GM12878 (cell line): ENCODE results near the gene PPAN. TPM values are rescaled to one million over a fixed set of nuclear protein-coding genes. Genes with fewer than 3 reads are reported as not detected.

Experiments
- ATAC-seq: fragments of 200-7000 bp; cut with Tn5 transposase; 3 replicates; pipeline ENCODE4 v1.9.1; 2020; ENCODE audit warnings: mild to moderate bottlenecking, moderate library complexity
- BruUV-seq: library from RNA; stranded (reverse); fragments of 400-500 nt; replicated peaks from 2 replicates; lab custom pipeline; 2021; lab: Mats Ljungman, UMichigan
- CTCF ChIA-PET: fragments of 300-600 bp; sonication (Branson Sonifier 250); formaldehyde crosslinking; extraction: SDS; loops from one replicate; lab custom pipeline; 2021; ENCODE audit warnings: inconsistent platforms; lab: Yijun Ruan, JAX
- POLR2A ChIA-PET: fragments of 350-600 bp; formaldehyde crosslinking; extraction: SDS; loops from one replicate; lab custom pipeline; 2021; ENCODE audit warnings: inconsistent platforms; lab: Charles Lee
- RAD21 ChIA-PET: fragments of 300-600 bp; sonication (Branson Sonifier 250); formaldehyde crosslinking; loops from one replicate; lab custom pipeline; 2023; ENCODE audit warnings: antibody characterized with exemption; ENCODE audit not compliant: unreplicated experiment; lab: Charles Lee
- SMC1A ChIA-PET: fragments of 300-600 bp; sonication (Branson Sonifier 250); formaldehyde crosslinking; loops from one replicate; lab custom pipeline; 2023; ENCODE audit not compliant: unreplicated experiment, uncharacterized antibody; lab: Charles Lee
- DNase-seq: peaks from one replicate; pipeline ENCODE4 v3.0.0-alpha.2; 2011; ENCODE audit warnings: low read depth, low spot score
- FAIRE-seq: peaks from 3 replicates; lab custom pipeline; 2011; peaks lifted over from hg19 to GRCh38; lab: Jason Lieb, UNC
- H2AFZ ChIP-seq: 2 replicates; pipeline ENCODE4 v1.6.0; 2011; ENCODE audit warnings: low read depth, low read length, control low read depth; ENCODE audit not compliant: control insufficient read depth
- H3K27ac ChIP-seq: 2 replicates; pipeline ENCODE4 v1.5.1; 2011; ENCODE audit warnings: control low read depth; ENCODE audit not compliant: control insufficient read depth, insufficient read depth
- H3K27me3 ChIP-seq, 2 experiments: replicated peaks in 1 of 2; 2 replicates each; pipeline versions ENCODE4 v1.6.0 to v1.6.1; 2011; ENCODE audit warnings: low read length in 1 of 2; ENCODE audit not compliant: control insufficient read depth in 2 of 2, insufficient read depth in 2 of 2
- H3K36me3 ChIP-seq, 2 experiments: 2 replicates each; pipeline ENCODE4 v1.5.1; 2011; ENCODE audit warnings: low read length in 1 of 2; ENCODE audit not compliant: control insufficient read depth in 2 of 2, insufficient read depth in 2 of 2
- H3K4me1 ChIP-seq: 2 replicates; pipeline ENCODE4 v1.6.1; 2011; ENCODE audit warnings: mild to moderate bottlenecking, low read length, moderate library complexity, mixed read lengths; ENCODE audit not compliant: control insufficient read depth, insufficient read depth
- H3K4me2 ChIP-seq: 2 replicates; pipeline ENCODE4 v1.6.0; 2011; ENCODE audit warnings: control low read depth; ENCODE audit not compliant: control insufficient read depth, insufficient read depth
- H3K4me3 ChIP-seq: fragments of 200-600 bp; sonication (generic); 2 replicates; pipeline ENCODE4 v1.5.1; 2016
- H3K79me2 ChIP-seq: 2 replicates; pipeline ENCODE4 v1.6.0; 2011; ENCODE audit warnings: low read length; ENCODE audit not compliant: control insufficient read depth, insufficient read depth
- H3K9ac ChIP-seq: 2 replicates; pipeline ENCODE4 v1.8.0; 2011; ENCODE audit warnings: low read length, control low read depth, mixed read lengths; ENCODE audit not compliant: control insufficient read depth, insufficient read depth
- H3K9me3 ChIP-seq: replicated peaks from 3 replicates; pipeline ENCODE4 v1.5.1; 2011; ENCODE audit warnings: mild to moderate bottlenecking, low read length; ENCODE audit not compliant: control insufficient read depth, insufficient read depth
- H4K20me1 ChIP-seq: 2 replicates; pipeline ENCODE4 v1.6.0; 2011; ENCODE audit not compliant: control insufficient read depth, insufficient read depth
- ASH2L ChIP-seq: fragments of 300-600, 200-600 bp; sonication (generic); IDR thresholded peaks from 2 replicates; pipeline ENCODE4 v1.6.1; 2017; ENCODE audit warnings: low read depth, mild to moderate bottlenecking, borderline replicate concordance
- BACH1 ChIP-seq: fragments of 450-650 bp; IDR thresholded peaks from 2 replicates; pipeline ENCODE4 v1.6.1; 2017; ENCODE audit warnings: mild to moderate bottlenecking, borderline replicate concordance
- EZH2 ChIP-seq: IDR thresholded peaks from 2 replicates; pipeline ENCODE4 v1.6.1; 2012; ENCODE audit warnings: low read depth, mild to moderate bottlenecking, control low read depth, inconsistent platforms, low read length, borderline replicate concordance; ENCODE audit not compliant: control insufficient read depth
- FOXK2 ChIP-seq: fragments of 450-650 bp; IDR thresholded peaks from 2 replicates; pipeline ENCODE4 v1.6.1; 2017; ENCODE audit warnings: mild to moderate bottlenecking, moderate library complexity
- GATAD2B ChIP-seq: fragments of 450-650 bp; conservative IDR thresholded peaks from 2 replicates; pipeline ENCODE4 v1.6.1; 2017; ENCODE audit warnings: low read depth, mild to moderate bottlenecking, moderate library complexity
- KDM1A ChIP-seq: fragments of 200-600 bp; sonication (generic); IDR thresholded peaks from 2 replicates; pipeline ENCODE4 v1.6.1; 2016; ENCODE audit warnings: borderline replicate concordance
- NRF1 ChIP-seq: conservative IDR thresholded peaks from 2 replicates; pipeline ENCODE4 v1.6.1; 2011; ENCODE audit warnings: mild to moderate bottlenecking, low read depth, low read length, improper control_type of control experiment
- RB1 ChIP-seq: fragments of 450-650 bp; formaldehyde crosslinking; IDR thresholded peaks from 2 replicates; pipeline ENCODE4 v1.6.1; 2017; ENCODE audit warnings: mild to moderate bottlenecking, borderline replicate concordance
- RCOR1 ChIP-seq: conservative IDR thresholded peaks from 2 replicates; pipeline ENCODE4 v1.6.1; 2012; ENCODE audit warnings: low read depth, low read length, improper control_type of control experiment
- SUZ12 ChIP-seq: fragments of 200-600 bp; sonication (generic); IDR thresholded peaks from one replicate; pipeline ENCODE4 v1.6.1; 2018; ENCODE audit warnings: antibody characterized with exemption, mild to moderate bottlenecking; ENCODE audit not compliant: unreplicated experiment
- TAF1 ChIP-seq: IDR thresholded peaks from 2 replicates; pipeline ENCODE4 v1.6.1; 2011; ENCODE audit warnings: mild to moderate bottlenecking, low read depth, low read length, borderline replicate concordance
- TARDBP ChIP-seq: IDR thresholded peaks from 2 replicates; pipeline ENCODE4 v1.6.1; 2016; ENCODE audit warnings: borderline replicate concordance
- YBX1 ChIP-seq: fragments of 450-650 bp; IDR thresholded peaks from 2 replicates; pipeline ENCODE4 v1.6.1; 2016; ENCODE audit warnings: antibody characterized with exemption
- ZBED1 ChIP-seq: IDR thresholded peaks from 2 replicates; pipeline ENCODE4 v1.6.1; 2016; ENCODE audit warnings: borderline replicate concordance
- ZBTB33 ChIP-seq: fragments of 450-650 bp; IDR thresholded peaks from 2 replicates; pipeline ENCODE4 v1.6.1; 2017; ENCODE audit warnings: mild to moderate bottlenecking
- WGBS: methylation state at CpG from one replicate; pipeline ENCODE4 v1.1.6; 2016; ENCODE audit warnings: low lambda C conversion rate; ENCODE audit not compliant: insufficient replicate concordance, insufficient coverage; ENCODE audit errors: missing lambda C conversion rate; 5-methylcytosine and 5-hydroxymethylcytosine counted together
- in situ Hi-C: fragments of 300-500 bp; cut with MboI; formaldehyde crosslinking; loops from 9 replicates; pipeline ENCODE4 v1.14.3; 2018; ENCODE audit warnings: mixed read lengths
- intact Hi-C: fragments of 100-400 bp; cut with micrococcal nuclease; formaldehyde crosslinking; loops from one replicate; pipeline ENCODE4 v1.14.2; 2022; ENCODE audit not compliant: unreplicated experiment
- polyA plus RNA-seq, 11 experiments: library from polyadenylated mRNA; depleted of rRNA in 4 of 11; unstranded in 6 of 11; stranded (reverse) in 5 of 11; fragments of >200 nt; fragmentation: Nextera tagmentation in 4 of 11; fragmentation: Illumina TruSeq in 1 of 11; extraction: Ambion mirVana in 4 of 11; extraction: Trizol in 1 of 11; gene quantifications; 1 replicate in 1 of 11; 2 replicates in 10 of 11; pipeline versions ENCODE4 v1.2.1 to v1.2.3, GENCODE V29; 2011 to 2016; ENCODE audit warnings: inconsistent platforms in 2 of 11, missing spikeins in 2 of 11, low read depth in 1 of 11
- total RNA-seq, 4 experiments: library from RNA; depleted of rRNA in 3 of 4; stranded (reverse); fragments of >200 nt in 3 of 4; fragmentation: Illumina TruSeq in 1 of 4; extraction: Trizol in 1 of 4; gene quantifications; 2 replicates each; pipeline versions ENCODE4 v1.2.1 to v1.2.3, GENCODE V29; 2013 to 2021
- TF ChIP-seq, protein P1 (sequence below): IDR thresholded peaks from 2 replicates; pipeline ENCODE4 v1.6.1; 2011; ENCODE audit warnings: mild to moderate bottlenecking, low read depth, low read length, moderate library complexity; ENCODE audit not compliant: insufficient replicate concordance
- TF ChIP-seq, protein P2 (sequence below): fragments of 450-650 bp; IDR thresholded peaks from 2 replicates; pipeline ENCODE4 v1.6.1; 2016; ENCODE audit warnings: mild to moderate bottlenecking

Gene PPAN
- total and polyA plus RNA-seq, 10 of the 15 experiments (the other 5 are each of a cell fraction or from before 2014, with no cell fraction given): 2.1 to 171 (median 108) TPM

GRCh38 chr19:10096615-10096963 lies 9.6 kb upstream of the PPAN start:
- H3K4me1 ChIP-seq: peaks cover 35% of the 10 kb centered on the region

More at GRCh38 chr19:10096615-10096963, 9.6 kb upstream of the PPAN start:
- 20% methylated on average over 21 of the region's 26 CpGs for WGBS
- in situ Hi-C loops (no loop called here), intact Hi-C loops (no loop called here)
- Histone ChIP-seq H3K36me3 (peaks cover 6 to 15% of the 10 kb centered on the region in 2 experiments), H2AFZ (peak overlapping the region; percentile 60), H3K9ac (peak overlapping the region; percentile 65; the same call in 1 of the 2 replicates), H3K4me3 (peak overlapping the region; percentile 21), H3K79me2 (peaks cover 9% of the 10 kb centered on the region), H4K20me1 (no peaks in the 10 kb centered on the region), H3K9me3 (no peaks in the 10 kb centered on the region; the same call in 2 of the 3 replicates), H3K4me2 (peak overlapping the region; percentile 58), H3K27ac (peak overlapping the region; percentile 70), H3K27me3 (no peaks in the 10 kb centered on the region)
- ChIA-PET RAD21 (interaction anchor here (0.6 to 9.6 kb wide), 7 partner anchors 8 to 193 kb away, joined by 3 to 166 read pairs (median 4); partner anchors contain the start of genes ICAM5, P2RY11 and PPAN), SMC1A (interaction anchor here (0.9 to 11.1 kb wide), 4 partner anchors 8 to 69 kb away, joined by 3 to 150 read pairs (median 6); partner anchors contain the start of genes P2RY11 and PPAN), POLR2A (interaction anchor here (0.6 to 1.9 kb wide), 15 partner anchors 8 to 306 kb away, joined by 3 to 18 read pairs (median 5); partner anchors contain the start of genes MRPL4, P2RY11 and PPAN), CTCF (interaction anchor here (0.8 to 9.5 kb wide), 7 partner anchors 8 to 131 kb away, joined by 3 to 171 read pairs (median 6); partner anchors contain the start of genes EIF3G, P2RY11 and PPAN)
- no peak for TF ChIP-seq BACH1
- TF ChIP-seq, protein P1, sequence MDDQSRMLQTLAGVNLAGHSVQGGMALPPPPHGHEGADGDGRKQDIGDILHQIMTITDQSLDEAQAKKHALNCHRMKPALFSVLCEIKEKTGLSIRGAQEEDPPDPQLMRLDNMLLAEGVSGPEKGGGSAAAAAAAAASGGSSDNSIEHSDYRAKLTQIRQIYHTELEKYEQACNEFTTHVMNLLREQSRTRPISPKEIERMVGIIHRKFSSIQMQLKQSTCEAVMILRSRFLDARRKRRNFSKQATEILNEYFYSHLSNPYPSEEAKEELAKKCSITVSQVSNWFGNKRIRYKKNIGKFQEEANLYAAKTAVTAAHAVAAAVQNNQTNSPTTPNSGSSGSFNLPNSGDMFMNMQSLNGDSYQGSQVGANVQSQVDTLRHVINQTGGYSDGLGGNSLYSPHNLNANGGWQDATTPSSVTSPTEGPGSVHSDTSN: no peak
- TF ChIP-seq KDM1A: no peak
- TF ChIP-seq, protein P2, sequence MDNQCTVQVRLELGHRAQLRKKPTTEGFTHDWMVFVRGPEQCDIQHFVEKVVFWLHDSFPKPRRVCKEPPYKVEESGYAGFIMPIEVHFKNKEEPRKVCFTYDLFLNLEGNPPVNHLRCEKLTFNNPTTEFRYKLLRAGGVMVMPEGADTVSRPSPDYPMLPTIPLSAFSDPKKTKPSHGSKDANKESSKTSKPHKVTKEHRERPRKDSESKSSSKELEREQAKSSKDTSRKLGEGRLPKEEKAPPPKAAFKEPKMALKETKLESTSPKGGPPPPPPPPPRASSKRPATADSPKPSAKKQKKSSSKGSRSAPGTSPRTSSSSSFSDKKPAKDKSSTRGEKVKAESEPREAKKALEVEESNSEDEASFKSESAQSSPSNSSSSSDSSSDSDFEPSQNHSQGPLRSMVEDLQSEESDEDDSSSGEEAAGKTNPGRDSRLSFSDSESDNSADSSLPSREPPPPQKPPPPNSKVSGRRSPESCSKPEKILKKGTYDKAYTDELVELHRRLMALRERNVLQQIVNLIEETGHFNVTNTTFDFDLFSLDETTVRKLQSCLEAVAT: peak; percentile 95
- no peak for TF ChIP-seq ZBED1
- no peak for TF ChIP-seq SUZ12
- TF ChIP-seq ZBTB33: peak; percentile 77; the same call in 1 of the 2 replicates
- TF ChIP-seq GATAD2B: 0 out of 2 replicates have a peak, but pooled peaks have one; percentile 36
- no peak for TF ChIP-seq RB1
- no peak for TF ChIP-seq FOXK2
- no peak for TF ChIP-seq EZH2
- no peak for TF ChIP-seq YBX1
- TF ChIP-seq TAF1: no peak
- TF ChIP-seq RCOR1: no peak
- no peak for TF ChIP-seq TARDBP
- no peak for TF ChIP-seq ASH2L
- no peak for TF ChIP-seq NRF1
- FAIRE-seq: no peak
- no peak for DNase-seq
- ATAC-seq: no peak
- no TSS peak for BruUV-seq
